ENCODE measurements around the gene GAA. TPM values are rescaled to one million over a fixed set of nuclear protein-coding genes. Genes with fewer than 3 reads are reported as not detected.
A peak's percentile ranks its signal among the peaks of the same experiment; 100 is the strongest.

Gene GAA
- total RNA-seq = 55.1 to 59.7 TPM (median 55.9 TPM) in 3 replicates

- peak; percentile 85 to 94 for DNase-seq (ENCODE audit: low spot score in 2 of 2, unreplicated experiment in 2 of 2)
- Mint-ChIP-seq H3K4me3 (peak within 1 kb of the TSS; percentile 87), H3K36me3 (no peaks in the 10 kb centered on the region), H3K4me1 (peaks cover 26% of the 10 kb centered on the region), H3K27ac (peak within 1 kb of the TSS; percentile 86), H3K9me3 (no peaks in the 10 kb centered on the region), H3K27me3 (ENCODE audit: low read depth) (no peaks in the 10 kb centered on the region)
- TF ChIP-seq, protein P1, sequence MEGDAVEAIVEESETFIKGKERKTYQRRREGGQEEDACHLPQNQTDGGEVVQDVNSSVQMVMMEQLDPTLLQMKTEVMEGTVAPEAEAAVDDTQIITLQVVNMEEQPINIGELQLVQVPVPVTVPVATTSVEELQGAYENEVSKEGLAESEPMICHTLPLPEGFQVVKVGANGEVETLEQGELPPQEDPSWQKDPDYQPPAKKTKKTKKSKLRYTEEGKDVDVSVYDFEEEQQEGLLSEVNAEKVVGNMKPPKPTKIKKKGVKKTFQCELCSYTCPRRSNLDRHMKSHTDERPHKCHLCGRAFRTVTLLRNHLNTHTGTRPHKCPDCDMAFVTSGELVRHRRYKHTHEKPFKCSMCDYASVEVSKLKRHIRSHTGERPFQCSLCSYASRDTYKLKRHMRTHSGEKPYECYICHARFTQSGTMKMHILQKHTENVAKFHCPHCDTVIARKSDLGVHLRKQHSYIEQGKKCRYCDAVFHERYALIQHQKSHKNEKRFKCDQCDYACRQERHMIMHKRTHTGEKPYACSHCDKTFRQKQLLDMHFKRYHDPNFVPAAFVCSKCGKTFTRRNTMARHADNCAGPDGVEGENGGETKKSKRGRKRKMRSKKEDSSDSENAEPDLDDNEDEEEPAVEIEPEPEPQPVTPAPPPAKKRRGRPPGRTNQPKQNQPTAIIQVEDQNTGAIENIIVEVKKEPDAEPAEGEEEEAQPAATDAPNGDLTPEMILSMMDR (IDR thresholded peaks at IDR 0.05; ENCODE audit: unreplicated experiment) = peak; percentile 89
Measured at GRCh38 chr17:80101011-80101945, at the start of gene GAA. GAA (plus strand) TSS chr17:80101581; CDS start chr17:80104587, 3,006 bp downstream.

GRCh38 chr17:80051681-80052080 is 49.7 kb upstream of the GAA start:
- Mint-ChIP-seq H3K27me3 (ENCODE audit: low read depth) (no peaks in the 10 kb centered on the region), H3K4me3 (no peak overlapping the region), H3K27ac (no peak overlapping the region), H3K4me1 (peaks cover 8% of the 10 kb centered on the region), H3K9me3 (no peaks in the 10 kb centered on the region), H3K36me3 (peaks cover 10% of the 10 kb centered on the region)
- no peak for DNase-seq (ENCODE audit: low spot score in 2 of 2, unreplicated experiment in 2 of 2)
- TF ChIP-seq, protein P1 (IDR thresholded peaks at IDR 0.05; ENCODE audit: unreplicated experiment) = no peak

GRCh38 chr17:80053102-80053501 is 48.3 kb upstream of the GAA start:
- H3K27ac Mint-ChIP-seq = no peak overlapping the region
- no peaks in the 10 kb centered on the region for H3K9me3 Mint-ChIP-seq
- no peaks in the 10 kb centered on the region for H3K27me3 Mint-ChIP-seq (ENCODE audit: low read depth)
- DNase-seq (ENCODE audit: low spot score in 2 of 2, unreplicated experiment in 2 of 2) = no peak
- peaks cover 8% of the 10 kb centered on the region for H3K4me1 Mint-ChIP-seq
- H3K36me3 Mint-ChIP-seq = peaks cover 10% of the 10 kb centered on the region
- TF ChIP-seq, protein P1 (IDR thresholded peaks at IDR 0.05; ENCODE audit: unreplicated experiment) = no peak
- no peak overlapping the region for H3K4me3 Mint-ChIP-seq

- Mint-ChIP-seq H3K27me3 (ENCODE audit: low read depth) (no peaks in the 10 kb centered on the region), H3K27ac (no peak overlapping the region), H3K36me3 (peaks cover 6% of the 10 kb centered on the region), H3K4me1 (peaks cover 8% of the 10 kb centered on the region), H3K4me3 (no peak overlapping the region), H3K9me3 (no peaks in the 10 kb centered on the region)
- DNase-seq (ENCODE audit: low spot score in 2 of 2, unreplicated experiment in 2 of 2) = no peak
- TF ChIP-seq, protein P1 (IDR thresholded peaks at IDR 0.05; ENCODE audit: unreplicated experiment) = no peak
Measured at GRCh38 chr17:80055597-80055996, 45.8 kb upstream of the GAA start.

DNA sequence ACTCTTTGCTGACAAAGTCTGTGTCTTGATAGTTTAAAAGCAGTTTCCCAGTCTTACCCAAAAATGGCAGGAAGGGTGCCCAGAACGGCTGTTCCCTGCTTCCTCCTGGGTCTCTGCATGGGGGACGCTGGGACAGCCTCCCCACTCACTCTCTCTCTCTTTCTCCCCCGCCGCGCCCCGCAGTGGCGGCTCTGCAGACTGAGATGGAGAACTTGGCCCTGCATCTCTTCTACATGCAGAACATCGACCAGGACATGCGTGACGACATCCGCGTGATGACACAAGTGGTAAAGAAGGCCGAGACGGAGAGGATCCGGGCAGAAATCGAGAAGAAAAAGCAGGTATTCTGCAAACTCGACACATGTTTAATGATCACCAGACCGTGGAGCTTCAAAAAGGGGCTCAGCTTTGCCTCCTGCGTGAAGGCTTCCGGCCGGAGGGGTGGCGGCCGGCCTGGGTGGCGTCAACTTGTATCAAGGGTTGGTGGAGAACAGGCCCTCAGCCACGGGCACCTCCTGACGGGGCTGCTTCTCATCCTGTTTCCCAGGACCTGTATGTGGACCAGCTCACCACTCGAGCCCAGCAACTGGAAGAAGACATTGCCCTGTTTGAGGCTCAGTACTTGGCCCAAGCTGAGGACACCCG is 42.9 kb upstream of the GAA start:
- Mint-ChIP-seq H3K4me3 (no peak overlapping the region), H3K9me3 (no peaks in the 10 kb centered on the region), H3K36me3 (peaks cover 6% of the 10 kb centered on the region), H3K4me1 (peaks cover 8% of the 10 kb centered on the region), H3K27ac (no peak overlapping the region), H3K27me3 (ENCODE audit: low read depth) (no peaks in the 10 kb centered on the region)
- DNase-seq (ENCODE audit: low spot score in 2 of 2, unreplicated experiment in 2 of 2) = no peak
- TF ChIP-seq, protein P1 (IDR thresholded peaks at IDR 0.05; ENCODE audit: unreplicated experiment) = no peak
